ENCODE measurements around the gene UGT2B7. TPM values are rescaled to one million over a fixed set of nuclear protein-coding genes. Genes with fewer than 3 reads are reported as not detected.

UGT2B7 gene
- total RNA-seq, 1 experiment from 2014 or later = not detected

DNA sequence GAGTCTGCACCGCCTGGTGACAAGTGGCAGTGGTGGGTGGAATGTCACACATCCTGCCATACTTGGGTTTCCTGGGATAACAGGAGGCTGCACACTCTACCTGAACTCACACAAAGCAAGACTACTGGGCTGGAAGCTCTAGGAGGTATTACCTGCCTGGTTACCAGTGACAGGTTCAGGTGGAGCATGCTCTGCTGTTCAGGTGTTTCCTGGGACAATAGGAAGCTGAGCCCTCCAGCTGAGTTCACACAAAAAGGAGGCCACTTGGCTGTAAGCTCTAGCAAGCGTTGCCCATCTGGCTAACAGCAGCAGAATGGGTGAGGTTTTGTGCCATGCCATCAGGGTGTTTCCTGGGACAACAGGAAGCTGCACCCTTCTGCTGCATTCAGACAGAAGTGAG, 17.4 kb upstream of the UGT2B7 start:
- H4K91ac ChIP-seq (ENCODE audit: insufficient read length, low read depth, low read length) = no peak overlapping the region
- no peak overlapping the region for H3K4me2 ChIP-seq (ENCODE audit: insufficient read depth, insufficient read length, low read length)
- H2BK120ac ChIP-seq (ENCODE audit: low read depth, low read length, poor library complexity, severe bottlenecking) = no peak overlapping the region
- H4K20me1 ChIP-seq (ENCODE audit: control insufficient read depth, insufficient read depth, insufficient read length) = no peaks in the 10 kb centered on the region
- H3K27me3 ChIP-seq (ENCODE audit: insufficient read depth, low read length) = no peaks in the 10 kb centered on the region
- whole genome bisulfite sequencing (ENCODE audit: extremely low coverage, insufficient read length, low lambda C conversion rate) = no CpG with 5 or more reads among the region's 2 CpGs
- no peak overlapping the region for H4K5ac ChIP-seq (ENCODE audit: insufficient read length, low read depth, low read length)
- no peak overlapping the region for H3K27ac ChIP-seq (ENCODE audit: insufficient read length, low read depth, low read length)
- no peak overlapping the region for H3K18ac ChIP-seq (ENCODE audit: insufficient read length, low read depth, low read length)
- no peak overlapping the region for H3K9ac ChIP-seq (ENCODE audit: extremely low read depth, insufficient read length, low read length)
- no peak overlapping the region for H2BK12ac ChIP-seq (ENCODE audit: insufficient read length, low read depth, low read length)
- H2AK5ac ChIP-seq (ENCODE audit: insufficient read length, low read length) = no peak overlapping the region
- no peak overlapping the region for H3K56ac ChIP-seq (ENCODE audit: insufficient read length, low read depth, low read length)
- H2BK15ac ChIP-seq (ENCODE audit: low read depth, low read length) = no peak overlapping the region
- H2BK5ac ChIP-seq (ENCODE audit: insufficient read length, low read length) = no peak overlapping the region
- peak; percentile 45 for DNase-seq
- no peak overlapping the region for H3K23ac ChIP-seq (ENCODE audit: insufficient read length, low read depth, low read length)
- 0 out of 7 replicates have a peak overlapping the region, but pooled peaks of 1 of the 3 experiments have one; percentile 71 for H3K27ac Mint-ChIP-seq
- H3K4me3 Mint-ChIP-seq = no peak overlapping the region
- no peak overlapping the region for H2AFZ ChIP-seq (ENCODE audit: low read length)
- no peaks in the 10 kb centered on the region for H3K23me2 ChIP-seq (ENCODE audit: insufficient read length, low read depth, low read length, poor library complexity, severe bottlenecking)
- H3K14ac ChIP-seq (ENCODE audit: insufficient read depth, low read length) = no peak overlapping the region
- no peaks in the 10 kb centered on the region for H3K9me3 ChIP-seq (ENCODE audit: control insufficient read depth, low read depth, low read length)
- TF ChIP-seq, protein P1, sequence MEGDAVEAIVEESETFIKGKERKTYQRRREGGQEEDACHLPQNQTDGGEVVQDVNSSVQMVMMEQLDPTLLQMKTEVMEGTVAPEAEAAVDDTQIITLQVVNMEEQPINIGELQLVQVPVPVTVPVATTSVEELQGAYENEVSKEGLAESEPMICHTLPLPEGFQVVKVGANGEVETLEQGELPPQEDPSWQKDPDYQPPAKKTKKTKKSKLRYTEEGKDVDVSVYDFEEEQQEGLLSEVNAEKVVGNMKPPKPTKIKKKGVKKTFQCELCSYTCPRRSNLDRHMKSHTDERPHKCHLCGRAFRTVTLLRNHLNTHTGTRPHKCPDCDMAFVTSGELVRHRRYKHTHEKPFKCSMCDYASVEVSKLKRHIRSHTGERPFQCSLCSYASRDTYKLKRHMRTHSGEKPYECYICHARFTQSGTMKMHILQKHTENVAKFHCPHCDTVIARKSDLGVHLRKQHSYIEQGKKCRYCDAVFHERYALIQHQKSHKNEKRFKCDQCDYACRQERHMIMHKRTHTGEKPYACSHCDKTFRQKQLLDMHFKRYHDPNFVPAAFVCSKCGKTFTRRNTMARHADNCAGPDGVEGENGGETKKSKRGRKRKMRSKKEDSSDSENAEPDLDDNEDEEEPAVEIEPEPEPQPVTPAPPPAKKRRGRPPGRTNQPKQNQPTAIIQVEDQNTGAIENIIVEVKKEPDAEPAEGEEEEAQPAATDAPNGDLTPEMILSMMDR (conservative IDR thresholded peaks at IDR 0.05) = no peak
- H3K79me1 ChIP-seq (ENCODE audit: insufficient read depth, low read depth, low read length, poor library complexity, severe bottlenecking) = no peaks in the 10 kb centered on the region
- H3K36me3 Mint-ChIP-seq (ENCODE audit: insufficient read depth in 1 of 3, low read depth in 3 of 3) = peaks cover 0 to 7% (median 0%) of the 10 kb centered on the region in 3 experiments; a peak in 2 of 7 replicates
- H3K27me3 Mint-ChIP-seq (ENCODE audit: low read depth) = no peaks in the 10 kb centered on the region
- H3K79me2 ChIP-seq (ENCODE audit: insufficient read depth, low read length) = no peaks in the 10 kb centered on the region
- no peaks in the 10 kb centered on the region for H3K4me1 ChIP-seq (ENCODE audit: insufficient read depth, low read length)
- no peak overlapping the region for H4K8ac ChIP-seq (replicated peaks; ENCODE audit: insufficient read length, low read depth, low read length)
- H3K4me1 Mint-ChIP-seq = peaks cover 4 to 7% of the 10 kb centered on the region in 2 experiments; a peak in 3 of 4 replicates
- H3T11ph ChIP-seq (ENCODE audit: low read length) = no peak overlapping the region
- peaks cover 0 to 10% of the 10 kb centered on the region in 2 experiments; a peak in 3 of 5 replicates for H3K9me3 Mint-ChIP-seq
- H2BK20ac ChIP-seq (ENCODE audit: low read depth, low read length, poor library complexity, severe bottlenecking) = no peak overlapping the region
- H3K4ac ChIP-seq (ENCODE audit: low read depth, low read length) = no peak overlapping the region

Data from H9 (cell line).